ENCODE results near the gene IL11. TPM values are rescaled to one million over a fixed set of nuclear protein-coding genes. Genes with fewer than 3 reads are reported as not detected.

The IL11 gene
- total RNA-seq, 3 donors from 2014 or later, result 0.24 to 0.32 (median 0.29) TPM

DNA sequence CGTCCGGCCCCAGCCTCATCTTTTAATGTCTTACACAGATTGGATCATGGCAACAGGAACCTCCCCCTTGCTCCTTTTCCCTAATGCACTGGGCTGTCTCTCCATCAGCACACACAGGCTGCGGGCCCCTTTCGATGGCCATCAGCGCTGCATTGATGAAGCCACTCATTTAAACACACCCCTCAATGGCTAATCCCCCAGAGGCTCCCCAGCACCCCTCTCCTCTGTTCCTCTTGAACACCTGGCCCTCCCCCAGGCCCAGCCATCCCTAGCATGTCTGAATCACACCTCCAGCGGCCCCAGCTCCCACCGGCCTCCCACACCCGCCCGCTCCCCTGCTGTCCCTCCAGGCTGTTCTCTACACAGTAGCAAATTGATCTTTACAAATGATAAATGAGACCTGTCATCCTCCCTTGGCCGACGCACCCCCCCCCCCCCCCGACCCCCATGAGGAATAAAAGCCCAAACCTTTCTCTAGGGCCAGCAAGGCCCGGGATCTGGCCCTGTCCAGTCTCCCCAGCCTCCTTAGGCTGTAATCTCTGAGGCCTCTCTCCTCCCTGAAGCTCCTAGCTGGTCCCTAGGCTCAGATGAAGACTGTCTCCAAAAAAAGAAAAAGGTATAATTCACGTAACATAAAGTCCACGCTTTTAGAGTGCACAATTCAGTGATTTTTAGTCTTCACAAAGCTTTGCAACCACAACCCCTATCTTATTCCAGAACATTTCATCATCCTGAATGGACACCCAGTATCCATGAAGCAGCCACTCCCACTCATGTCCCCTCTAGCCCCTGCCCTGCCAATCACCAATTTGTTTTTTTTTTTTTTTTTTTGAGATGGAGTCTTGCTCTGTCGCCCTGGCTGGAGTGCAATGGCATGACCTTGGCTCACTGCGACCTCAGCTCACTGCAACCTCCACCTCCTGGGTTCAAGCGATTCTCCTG is 22.8 kb upstream of the IL11 start:
- Histone ChIP-seq H3K4me1 (ENCODE audit: low read depth) (peaks cover 9% of the 10 kb centered on the region), H3K4me3 (no peak overlapping the region), H3K36me3 (ENCODE audit: low read depth) (no peaks in the 10 kb centered on the region), H3K9me3 (no peaks in the 10 kb centered on the region)
- no peak for ATAC-seq
- intact Hi-C loops (cut with DNase I, micrococcal nuclease), result no loop called here
- TF ChIP-seq, protein P1, sequence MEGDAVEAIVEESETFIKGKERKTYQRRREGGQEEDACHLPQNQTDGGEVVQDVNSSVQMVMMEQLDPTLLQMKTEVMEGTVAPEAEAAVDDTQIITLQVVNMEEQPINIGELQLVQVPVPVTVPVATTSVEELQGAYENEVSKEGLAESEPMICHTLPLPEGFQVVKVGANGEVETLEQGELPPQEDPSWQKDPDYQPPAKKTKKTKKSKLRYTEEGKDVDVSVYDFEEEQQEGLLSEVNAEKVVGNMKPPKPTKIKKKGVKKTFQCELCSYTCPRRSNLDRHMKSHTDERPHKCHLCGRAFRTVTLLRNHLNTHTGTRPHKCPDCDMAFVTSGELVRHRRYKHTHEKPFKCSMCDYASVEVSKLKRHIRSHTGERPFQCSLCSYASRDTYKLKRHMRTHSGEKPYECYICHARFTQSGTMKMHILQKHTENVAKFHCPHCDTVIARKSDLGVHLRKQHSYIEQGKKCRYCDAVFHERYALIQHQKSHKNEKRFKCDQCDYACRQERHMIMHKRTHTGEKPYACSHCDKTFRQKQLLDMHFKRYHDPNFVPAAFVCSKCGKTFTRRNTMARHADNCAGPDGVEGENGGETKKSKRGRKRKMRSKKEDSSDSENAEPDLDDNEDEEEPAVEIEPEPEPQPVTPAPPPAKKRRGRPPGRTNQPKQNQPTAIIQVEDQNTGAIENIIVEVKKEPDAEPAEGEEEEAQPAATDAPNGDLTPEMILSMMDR (IDR thresholded peaks at IDR 0.05), result no peak
- no peak for DNase-seq

DNA sequence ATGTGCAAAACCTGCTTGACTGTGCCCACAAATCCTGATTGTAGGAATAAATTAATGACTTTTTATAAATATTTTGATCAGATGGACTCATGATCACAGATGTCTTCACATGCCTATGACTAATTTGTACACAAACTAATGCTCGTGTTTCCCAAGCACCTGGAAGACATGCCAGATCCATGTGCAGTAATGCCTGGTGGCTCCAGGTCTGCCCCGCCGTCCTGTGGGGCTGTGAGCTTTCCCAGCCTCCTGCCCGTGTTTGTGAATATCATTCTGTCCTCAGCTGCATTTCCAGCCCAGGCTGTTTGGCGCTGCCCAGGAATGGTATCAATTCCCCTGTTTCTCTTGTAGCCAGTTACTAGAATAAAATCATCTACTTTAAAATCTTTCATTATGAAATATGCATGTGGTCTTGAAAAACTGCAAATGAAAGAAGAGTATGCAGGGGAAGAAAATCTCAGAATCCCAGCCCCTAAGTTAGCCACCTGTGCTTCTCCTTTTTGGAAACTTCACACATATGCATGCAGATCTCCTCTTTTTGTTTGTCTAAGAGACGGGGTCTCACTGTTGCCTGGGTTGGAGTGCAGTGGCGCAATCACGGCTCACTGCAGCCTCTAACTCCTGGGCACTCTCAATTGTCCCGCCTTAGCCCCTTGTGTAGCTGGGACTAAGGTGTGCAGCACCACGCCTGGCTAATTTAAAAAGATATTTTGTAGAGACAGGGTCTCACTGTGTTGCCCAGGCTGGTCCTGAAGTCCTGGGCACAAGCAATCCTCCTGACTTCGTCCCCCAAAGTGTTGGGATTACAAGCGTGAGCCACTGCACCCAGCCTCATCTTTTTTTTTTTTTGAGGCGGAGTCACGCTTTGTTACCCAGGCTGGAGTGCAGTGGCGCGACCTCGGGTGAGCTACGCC is 21.7 kb upstream of the IL11 start:
- TF ChIP-seq, protein P1 (IDR thresholded peaks at IDR 0.05), result no peak
- ATAC-seq (no peak), DNase-seq (no peak)
- peaks cover 20% of the 10 kb centered on the region for H3K4me1 ChIP-seq (ENCODE audit: low read depth)
- intact Hi-C loops (cut with DNase I, micrococcal nuclease), result no loop called here
- no peaks in the 10 kb centered on the region for H3K36me3 ChIP-seq (ENCODE audit: low read depth)
- H3K4me3 ChIP-seq, result no peak overlapping the region
- no peaks in the 10 kb centered on the region for H3K9me3 ChIP-seq

DNA sequence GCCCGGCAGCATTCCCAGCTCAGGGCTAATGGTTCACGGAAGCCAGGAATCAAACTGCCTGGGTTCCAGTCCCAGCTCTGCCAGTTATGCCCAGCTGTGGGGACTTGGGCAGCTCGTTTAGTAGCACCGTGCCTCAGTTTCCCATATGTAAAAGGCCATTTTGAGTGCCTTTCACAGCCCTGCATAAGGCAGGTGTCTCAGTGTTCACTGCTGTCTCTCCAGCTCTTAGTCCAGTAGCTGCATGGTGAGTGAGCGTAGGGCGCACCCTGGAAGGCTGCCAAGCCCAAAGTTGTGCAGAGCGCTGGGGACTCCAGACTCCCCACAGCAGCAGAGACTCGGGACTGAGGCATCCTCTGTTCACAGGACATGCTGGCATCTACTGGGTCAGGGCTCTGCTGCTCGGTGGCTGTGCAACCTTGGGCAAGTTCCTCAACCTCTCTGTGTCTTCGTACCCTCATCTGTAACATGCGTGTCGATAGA is 21.0 kb upstream of the IL11 start:
- H3K9me3 ChIP-seq, result no peaks in the 10 kb centered on the region
- peaks cover 24% of the 10 kb centered on the region for H3K4me1 ChIP-seq (ENCODE audit: low read depth)
- DNase-seq, result no peak
- TF ChIP-seq, protein P1 (IDR thresholded peaks at IDR 0.05), result no peak
- no peak overlapping the region for H3K4me3 ChIP-seq
- ATAC-seq, result no peak
- no peaks in the 10 kb centered on the region for H3K36me3 ChIP-seq (ENCODE audit: low read depth)
- intact Hi-C loops (cut with DNase I, micrococcal nuclease), result no loop called here

DNA sequence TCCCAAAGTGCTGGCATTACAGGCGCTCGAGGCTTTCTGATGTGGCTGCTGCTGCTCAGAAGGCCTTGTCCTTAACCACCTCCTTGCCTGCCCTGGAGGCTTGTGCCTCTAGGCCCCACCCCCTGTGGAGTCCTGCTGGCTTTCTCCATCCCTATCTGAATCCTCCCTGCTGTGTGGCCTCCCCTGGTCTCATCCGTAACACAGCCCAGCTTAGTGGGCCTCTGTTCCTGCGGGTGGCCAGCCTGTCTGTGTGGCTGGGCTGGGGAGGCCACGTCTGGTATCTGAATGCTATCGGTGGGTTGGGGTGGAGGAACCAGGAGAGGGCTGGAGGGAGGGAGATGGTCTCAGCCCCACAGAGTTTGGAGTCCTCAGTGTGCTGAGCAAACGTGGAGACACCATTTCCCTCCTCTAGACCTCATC is 20.2 kb upstream of the IL11 start:
- intact Hi-C loops (cut with DNase I, micrococcal nuclease), result no loop called here

More for the DNA sequence above, 20.2 kb upstream of the IL11 start:
- Histone ChIP-seq H3K4me1 (ENCODE audit: low read depth) (peaks cover 24% of the 10 kb centered on the region), H3K9me3 (no peaks in the 10 kb centered on the region), H3K36me3 (ENCODE audit: low read depth) (no peaks in the 10 kb centered on the region), H3K4me3 (no peak overlapping the region)
- TF ChIP-seq, protein P1 (IDR thresholded peaks at IDR 0.05), result no peak
- DNase-seq (no peak), ATAC-seq (no peak)
